Measurements from ENCODE around the gene LIMS1. TPM values are rescaled to one million over a fixed set of nuclear protein-coding genes. Genes with fewer than 3 reads are reported as not detected.

Gene LIMS1
- total and polyA plus RNA-seq, 2 donors (not counting 3 experiments of a cell fraction or from before 2014, with no cell fraction given) = 153 to 229 TPM

GRCh38 chr2:108547606-108548005 is 13.3 kb downstream of the LIMS1 start:
- POLR2A ChIA-PET = no interaction called here
- Histone ChIP-seq H3K4me2 (ENCODE audit: insufficient read depth, low read length) (no peak overlapping the region), H3K9ac (replicated peaks; ENCODE audit: extremely low read depth, insufficient read depth, low read length) (no peak overlapping the region), H4K20me1 (replicated peaks; ENCODE audit: control insufficient read depth, extremely low read depth, insufficient read depth, low read length) (peaks cover 3% of the 10 kb centered on the region), H3K4me3 (replicated peaks in 1 of 3; ENCODE audit: insufficient read depth in 1 of 3, low read depth in 1 of 3, low read length in 3 of 3) (no peak overlapping the region), H3K27ac (ENCODE audit: insufficient read depth, low read depth, low read length) (no peak overlapping the region), H3K9me3 (replicated peaks; ENCODE audit: control insufficient read depth, insufficient read depth, low read length) (no peaks in the 10 kb centered on the region), H3K4me1 (ENCODE audit: control insufficient read depth, extremely low read depth, insufficient read depth, low read length) (peaks cover 3% of the 10 kb centered on the region), H2AFZ (ENCODE audit: low read depth, low read length) (no peak overlapping the region), H3K27me3 (ENCODE audit: control insufficient read depth in 2 of 2, insufficient read depth in 2 of 2, low read length in 2 of 2) (no peaks in the 10 kb centered on the region), H3K9me1 (replicated peaks; ENCODE audit: control insufficient read depth, extremely low read depth, insufficient read depth, low read length) (no peaks in the 10 kb centered on the region), H3K79me2 (ENCODE audit: control insufficient read depth, insufficient read depth, low read length) (peaks cover 55% of the 10 kb centered on the region), H3K36me3 (ENCODE audit: control insufficient read depth in 2 of 2, extremely low read depth in 1 of 2, insufficient read depth in 2 of 2, low read length in 2 of 2) (no peaks in the 10 kb centered on the region)
- BruUV-seq (replicated peaks) = no TSS peak
- no peak for FAIRE-seq
- dilution Hi-C loops (cut with MboI; ENCODE audit: extremely low pct_ligation_motif_present, low sequenced_read_pairs) = no loop called here
- TF ChIP-seq POLR2AphosphoS5 (IDR thresholded peaks at IDR 0.05; ENCODE audit: insufficient read depth, low read depth, low read length) (no peak), CTCF (IDR thresholded peaks at IDR 0.05; ENCODE audit: extremely low read depth in 1 of 2, insufficient read depth in 1 of 2, low read depth in 1 of 2, low read length in 2 of 2) (no peak), MYC (IDR thresholded peaks at IDR 0.05; ENCODE audit: low read depth, low read length) (no peak), POLR2A (IDR thresholded peaks at IDR 0.05; ENCODE audit: low read depth, low read length) (no peak), JUN (IDR thresholded peaks at IDR 0.05; ENCODE audit: borderline replicate concordance, insufficient read depth, insufficient read length, low read depth) (no peak), MAX (IDR thresholded peaks at IDR 0.05; ENCODE audit: insufficient read depth, insufficient read length) (no peak)
- no peak for DNase-seq (ENCODE audit: low read depth, low spot score)
- CTCF ChIA-PET = interaction anchor here (3.7 kb wide), 1 partner anchor 37 kb away, joined by 14 read pairs; no protein-coding TSS in a partner anchor
- intact Hi-C loops (cut with micrococcal nuclease) = no loop called here

All from endothelial cell of umbilical vein (primary cell).